T-helper 1 cell treated with Interleukin-12 subunit alpha and Interleukin-12 subunit beta and Interleukin-4 antibody, amounts not matched to agents 30 ng/mL and 1 ng/mL, for 36 hours (primary cell): Measurements from ENCODE around the gene IDH3G. TPM values are rescaled to one million over a fixed set of nuclear protein-coding genes. Genes with fewer than 3 reads are reported as not detected.

ENCODE experiments used
- intact Hi-C: fragments of 100-400 bp; cut with micrococcal nuclease; formaldehyde crosslinking; loops from one replicate; pipeline ENCODE4 v1.15.1; 2024
- total RNA-seq: library from RNA; stranded (reverse); gene quantifications from 2 replicates; pipeline ENCODE4 v1.2.3, GENCODE V29; 2022

The IDH3G gene
- total RNA-seq, 1 donor from 2014 or later, result 72.0 TPM

DNA sequence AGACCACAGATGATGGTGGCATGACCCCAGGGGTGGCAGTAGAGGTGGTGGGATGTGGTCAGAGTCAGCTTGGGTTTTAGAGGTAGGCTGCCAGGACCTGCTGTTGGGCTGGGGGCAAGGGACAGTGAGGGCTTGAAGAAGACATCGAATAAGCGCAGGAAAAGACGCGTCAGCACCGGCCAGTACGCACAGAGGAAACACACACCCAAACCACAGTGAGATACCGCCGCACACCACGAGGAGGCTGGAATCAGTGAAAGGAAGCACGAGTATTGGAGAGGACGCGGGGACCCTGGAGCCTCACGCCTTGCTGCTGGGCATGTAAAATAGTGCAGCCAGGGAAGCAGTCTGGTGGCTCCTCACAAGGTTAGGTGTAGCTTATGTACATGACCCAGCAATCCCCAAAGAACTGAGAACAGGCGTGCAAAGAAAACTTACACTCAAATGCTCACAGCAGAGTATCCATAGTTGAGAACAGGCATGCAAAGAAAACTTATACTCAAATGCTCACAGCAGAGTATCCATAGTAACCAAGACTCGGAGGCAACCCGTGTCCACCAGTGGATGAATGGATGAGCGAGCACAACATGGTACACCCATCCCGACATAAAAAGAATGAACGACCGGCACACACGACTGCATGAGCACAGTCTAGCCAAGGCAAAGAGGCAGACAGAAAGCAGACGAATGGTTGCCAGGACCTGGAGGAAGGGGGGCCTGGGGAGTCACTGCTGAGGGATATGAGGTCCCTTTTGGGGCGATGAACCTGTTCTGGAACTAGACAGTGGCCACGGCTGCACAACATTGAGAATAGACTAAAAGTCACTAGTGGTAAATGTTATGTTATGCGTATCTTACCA is 22.9 kb upstream of the IDH3G start:
- intact Hi-C loops, result no loop called here

DNA sequence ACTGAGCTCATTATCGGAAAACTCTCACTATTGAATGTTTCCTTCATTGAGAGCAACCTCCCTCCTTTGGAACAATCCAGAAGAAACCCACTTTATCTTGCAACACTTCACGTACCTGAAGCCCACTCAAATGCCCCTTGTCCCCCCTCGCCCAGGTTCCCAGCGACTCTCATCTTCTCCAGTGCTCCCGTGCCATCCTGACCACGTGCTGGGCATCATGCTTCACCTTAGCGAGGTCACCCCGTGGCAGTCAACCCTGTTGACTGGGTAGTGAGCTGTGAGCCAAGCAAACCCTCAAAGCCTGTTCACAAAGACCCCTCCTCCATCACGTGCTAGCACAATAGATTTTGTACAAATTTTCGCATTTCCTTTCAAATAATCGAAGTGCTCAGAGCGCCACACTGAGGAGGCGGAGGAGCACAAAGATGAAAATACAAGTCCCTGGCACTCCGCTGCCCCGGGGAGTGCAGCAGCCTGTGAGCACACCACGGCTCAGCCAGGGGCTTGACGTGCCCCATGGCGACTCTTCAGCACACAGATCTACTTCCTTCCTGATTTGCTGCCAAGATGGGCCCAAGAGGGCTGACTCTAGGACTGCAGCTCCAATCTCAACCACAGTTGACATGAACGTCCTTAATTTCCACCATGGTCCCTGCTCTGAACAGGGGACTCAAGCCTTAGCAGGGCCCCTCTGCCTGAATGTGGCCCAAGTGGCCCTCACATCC is 20.6 kb upstream of the IDH3G start:
- intact Hi-C loops, result no loop called here

DNA sequence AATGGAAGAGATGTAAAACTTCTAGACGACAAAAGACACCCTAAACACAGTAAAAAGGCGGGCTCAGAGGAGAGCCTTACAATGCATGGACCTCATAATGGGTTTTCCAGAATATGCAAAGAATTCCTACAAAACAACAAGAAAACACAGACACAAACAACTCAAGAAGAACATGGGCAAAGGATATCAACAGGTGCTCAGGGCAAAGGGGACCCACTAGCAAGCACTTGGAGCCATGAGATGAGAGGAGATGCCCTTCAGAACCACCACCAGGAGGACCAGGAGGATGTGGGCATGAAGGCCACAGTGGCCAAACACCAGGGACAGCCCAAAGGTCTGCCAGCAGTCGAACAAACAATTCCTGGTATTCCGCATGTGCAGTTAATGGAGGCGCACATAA is 19.0 kb upstream of the IDH3G start:
- intact Hi-C loops, result no loop called here

DNA sequence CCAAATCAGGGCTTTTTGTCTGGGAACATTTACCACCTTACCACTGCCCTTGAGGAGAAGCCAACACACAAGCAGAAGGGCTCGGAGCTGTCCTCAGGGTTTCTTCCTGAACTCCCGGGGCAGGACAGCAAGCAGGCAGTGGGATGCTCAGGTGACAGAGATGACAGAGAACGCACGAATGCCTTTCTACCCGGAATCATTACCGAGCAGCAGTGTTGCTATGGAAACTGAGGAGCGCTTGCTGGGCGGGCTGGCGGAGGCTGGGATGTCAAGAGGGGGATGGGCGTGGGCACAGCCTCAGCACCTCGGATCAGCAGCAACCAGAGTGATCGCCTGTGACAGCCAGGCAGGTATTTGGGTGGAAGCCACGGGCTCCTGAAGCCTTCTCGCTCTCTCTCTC is 18.0 kb upstream of the IDH3G start:
- intact Hi-C loops, result no loop called here

DNA sequence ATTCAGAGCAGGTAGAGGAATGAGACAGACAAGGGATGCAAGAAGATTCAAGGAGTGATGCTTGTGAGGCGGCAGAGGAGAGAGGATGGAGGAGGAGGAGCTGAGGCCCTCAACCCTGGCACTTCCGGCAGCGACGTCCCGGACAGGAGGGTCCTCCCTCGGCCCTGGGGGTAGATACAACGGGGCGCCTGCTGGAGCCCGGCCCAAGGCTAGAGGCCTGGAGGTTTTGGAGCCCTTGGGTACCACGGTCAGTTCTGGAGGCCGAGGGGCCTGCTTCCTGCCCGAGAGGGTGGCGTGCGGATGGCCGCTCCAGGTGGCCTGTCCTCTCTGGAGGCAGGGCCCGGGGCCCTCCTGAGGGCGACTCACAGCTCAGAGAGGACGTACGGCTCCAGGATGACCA is 13.8 kb upstream of the IDH3G start:
- intact Hi-C loops, result no loop called here

DNA sequence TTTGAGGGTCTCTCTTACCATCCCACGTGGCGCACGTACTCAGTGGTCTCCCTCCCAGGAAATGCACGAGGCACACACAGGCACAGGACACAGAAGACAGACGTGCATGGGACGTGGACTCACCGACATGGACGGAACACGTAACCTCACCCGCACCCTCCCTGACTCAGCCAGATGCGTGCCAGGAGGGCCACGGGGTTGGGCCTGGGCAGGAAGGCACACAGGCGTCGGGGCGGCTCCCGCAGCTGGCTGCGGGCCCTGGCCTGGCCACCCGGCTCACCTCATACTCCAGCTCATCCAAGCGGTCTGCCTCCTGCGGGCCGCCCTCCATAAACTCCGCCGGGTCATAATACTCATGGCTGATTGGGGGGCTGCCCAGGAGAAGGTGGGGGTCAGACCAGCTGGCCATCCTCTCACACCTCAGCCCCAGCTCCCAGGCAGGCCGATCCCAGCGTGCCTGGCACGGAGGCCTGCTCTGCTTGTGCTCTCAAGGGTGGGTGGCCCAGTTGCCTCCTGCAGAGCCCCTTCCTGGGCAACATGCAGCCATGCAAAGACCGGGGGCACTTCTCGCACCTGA is 12.9 kb upstream of the IDH3G start:
- intact Hi-C loops, result no loop called here

DNA sequence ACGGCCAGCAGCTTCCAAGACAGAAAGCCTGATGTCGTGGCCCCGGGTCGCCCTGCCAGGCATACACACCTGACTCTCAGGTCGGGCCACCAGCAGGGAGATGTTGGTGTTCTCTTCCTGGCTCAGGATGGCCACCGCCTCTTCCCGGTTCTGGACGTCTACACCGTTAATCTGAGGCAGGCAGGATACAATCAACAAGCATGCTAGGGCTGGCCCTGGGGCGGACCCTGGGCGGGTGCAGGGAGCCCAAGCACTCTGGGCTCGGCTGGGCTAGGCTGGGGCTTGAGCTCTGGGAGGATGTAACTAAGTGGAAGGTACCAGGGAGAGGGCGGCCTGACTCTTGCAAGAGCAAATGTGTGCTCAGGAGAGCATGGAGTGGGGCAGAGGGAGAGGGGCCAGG is 11.3 kb upstream of the IDH3G start:
- intact Hi-C loops, result no loop called here

DNA sequence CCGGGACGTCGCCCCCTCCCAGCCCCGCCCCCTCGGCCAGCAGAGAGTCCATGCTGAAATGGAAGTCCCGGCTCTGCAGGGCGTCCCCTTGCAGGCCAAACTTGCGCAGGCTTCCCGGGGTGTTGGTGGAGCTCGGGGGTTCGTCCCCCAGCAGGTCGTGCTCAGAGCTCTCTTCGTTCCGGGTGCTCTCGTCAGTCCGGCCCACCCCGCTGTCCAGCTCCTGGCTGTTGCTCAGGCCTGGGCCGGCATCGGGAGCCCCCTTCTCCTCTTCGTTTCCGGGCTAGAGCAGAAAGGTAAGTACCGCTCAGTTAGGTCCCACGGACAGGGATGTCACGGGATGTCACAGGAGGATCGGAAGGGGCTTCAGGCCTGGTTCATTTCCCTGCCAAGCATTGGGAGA is 10.4 kb upstream of the IDH3G start:
- intact Hi-C loops, result no loop called here

DNA sequence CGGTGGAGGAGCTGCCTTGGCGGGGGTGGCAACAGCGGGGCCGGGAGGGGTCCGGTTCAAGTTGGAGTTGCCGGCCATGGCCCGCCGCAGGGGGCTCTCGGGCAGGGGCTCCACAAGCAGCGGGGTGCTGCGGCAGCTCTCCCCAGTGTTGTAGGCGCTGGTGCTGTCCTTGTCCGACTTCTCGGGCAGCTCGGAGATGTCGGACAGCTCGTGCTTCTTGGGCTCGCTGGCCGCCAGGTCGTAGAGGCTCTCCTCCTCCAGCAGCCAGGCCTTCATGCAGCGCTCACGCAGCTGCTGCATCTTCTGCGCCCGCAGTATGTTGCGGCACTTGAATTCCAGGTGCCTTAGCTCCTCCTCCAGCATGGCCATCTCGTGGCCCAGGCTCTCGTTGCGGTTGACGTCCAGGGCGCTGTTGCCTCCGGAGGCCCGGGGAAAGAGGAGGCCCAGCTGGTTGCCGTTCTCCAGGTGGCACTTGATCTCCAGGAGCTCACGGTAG is 10.0 kb upstream of the IDH3G start:
- intact Hi-C loops, result no loop called here

DNA sequence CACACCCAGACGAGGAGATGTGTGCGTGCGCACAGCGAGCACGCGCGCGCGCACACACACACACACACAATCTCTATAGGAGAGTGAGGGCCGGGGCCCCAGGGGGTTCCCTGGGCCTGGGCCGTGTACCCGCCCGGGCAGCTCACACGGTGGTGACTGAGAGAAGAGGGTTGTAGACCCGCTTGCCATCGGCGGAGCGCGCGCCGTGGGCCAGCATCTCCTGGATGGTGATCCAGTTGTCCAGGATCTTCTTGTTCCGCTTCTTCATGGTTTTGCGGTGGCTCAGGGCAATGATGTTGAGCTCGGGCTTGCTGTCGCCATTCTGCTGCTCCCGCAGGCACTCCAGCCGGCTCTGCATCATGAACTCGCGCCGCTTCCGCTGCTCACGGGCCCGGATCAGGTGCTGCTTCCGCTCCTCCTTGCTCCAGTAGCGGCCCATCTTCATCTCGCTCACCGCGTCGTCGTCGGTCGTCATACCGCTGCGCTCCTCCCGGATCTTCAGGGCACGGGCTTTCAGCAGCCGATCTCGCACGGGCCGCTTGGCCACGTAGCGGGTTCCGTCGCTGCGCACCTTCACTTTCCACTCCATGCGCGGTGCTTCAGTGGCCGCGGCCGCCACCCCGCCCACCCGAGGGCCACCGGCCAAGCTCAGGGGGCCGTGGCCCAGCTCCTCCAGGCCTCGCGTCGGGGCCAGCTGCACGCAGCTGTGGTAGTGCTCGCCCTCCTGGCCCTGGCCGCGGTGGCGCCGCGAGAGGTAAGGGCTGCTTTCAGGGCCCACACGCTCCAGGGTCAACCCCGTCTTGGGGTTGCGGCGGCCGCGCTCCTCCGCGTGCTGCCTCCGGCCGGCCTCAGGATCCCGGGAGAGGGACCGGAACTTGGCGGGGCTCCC is 9.3 kb upstream of the IDH3G start:
- intact Hi-C loops, result no loop called here

DNA sequence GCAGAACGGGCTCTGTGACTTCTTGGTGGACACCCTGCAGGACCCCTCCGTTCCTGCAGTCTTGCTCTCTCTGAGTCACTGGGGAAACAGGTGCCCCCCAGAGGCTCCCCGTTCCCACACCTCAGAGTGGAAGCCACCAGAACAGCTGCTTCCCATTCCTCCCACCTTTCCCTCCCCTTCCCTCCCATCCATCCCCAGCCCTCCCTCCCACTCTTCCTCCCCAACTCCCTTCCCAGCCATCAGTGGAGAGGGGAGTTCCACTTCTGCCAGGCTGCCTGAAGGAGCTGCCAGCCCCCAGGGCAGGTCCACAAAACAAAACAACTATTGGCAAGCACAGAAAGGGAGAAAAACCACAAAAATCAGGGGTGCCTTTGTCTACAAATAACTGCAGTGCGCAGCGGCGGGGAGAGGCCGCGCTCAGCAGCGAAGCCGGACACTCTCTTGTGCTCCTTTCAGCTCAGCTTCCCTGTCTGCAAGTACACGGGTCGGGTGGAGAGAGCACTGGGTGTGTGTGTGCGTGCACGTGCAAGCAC is 8.4 kb upstream of the IDH3G start:
- intact Hi-C loops, result loop anchor here (1.0 kb wide), 1 partner anchor 32 kb away; no protein-coding TSS in a partner anchor

DNA sequence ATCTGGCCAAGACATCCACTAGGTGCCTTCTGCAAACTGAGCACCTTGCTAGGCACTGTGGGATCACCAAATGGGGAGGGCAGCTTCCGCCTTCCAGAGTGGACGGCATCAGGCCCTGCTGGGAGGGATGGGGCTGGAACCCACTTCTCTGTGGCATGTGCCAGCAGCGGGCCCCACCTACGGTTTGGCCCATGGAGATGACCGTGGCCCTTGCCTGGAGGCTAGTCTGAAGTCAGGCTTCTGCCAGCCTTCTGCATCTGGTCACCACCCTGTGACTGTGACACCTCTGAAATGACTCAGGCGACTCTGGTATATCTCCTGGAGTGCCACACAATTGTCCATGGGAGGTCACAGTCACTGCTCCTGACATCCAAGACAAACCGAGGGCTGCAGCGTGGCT is 7.5 kb upstream of the IDH3G start:
- intact Hi-C loops, result loop anchor here (1.0 kb wide), 1 partner anchor 31 kb away; no protein-coding TSS in a partner anchor

DNA sequence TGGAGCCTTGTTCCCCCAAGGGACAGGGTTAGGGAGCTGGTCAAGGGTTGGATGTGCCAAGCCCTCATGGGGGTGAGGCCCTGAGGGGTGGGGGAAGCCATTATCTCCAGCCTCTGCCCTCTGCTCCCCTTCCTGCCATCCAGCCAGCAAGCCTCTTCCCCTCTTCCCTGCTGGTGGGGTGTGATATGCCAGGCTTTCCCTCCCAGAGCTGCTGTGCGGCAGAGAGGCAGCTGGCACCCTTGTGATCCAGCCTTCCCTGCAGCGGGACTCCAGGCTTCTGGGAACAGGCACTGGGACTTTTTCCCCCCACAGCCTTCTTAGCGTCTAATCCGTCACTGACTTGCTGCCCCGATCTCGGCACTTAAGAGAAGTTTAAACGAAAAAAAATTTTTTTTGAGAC is 6.6 kb upstream of the IDH3G start:
- intact Hi-C loops, result no loop called here

DNA sequence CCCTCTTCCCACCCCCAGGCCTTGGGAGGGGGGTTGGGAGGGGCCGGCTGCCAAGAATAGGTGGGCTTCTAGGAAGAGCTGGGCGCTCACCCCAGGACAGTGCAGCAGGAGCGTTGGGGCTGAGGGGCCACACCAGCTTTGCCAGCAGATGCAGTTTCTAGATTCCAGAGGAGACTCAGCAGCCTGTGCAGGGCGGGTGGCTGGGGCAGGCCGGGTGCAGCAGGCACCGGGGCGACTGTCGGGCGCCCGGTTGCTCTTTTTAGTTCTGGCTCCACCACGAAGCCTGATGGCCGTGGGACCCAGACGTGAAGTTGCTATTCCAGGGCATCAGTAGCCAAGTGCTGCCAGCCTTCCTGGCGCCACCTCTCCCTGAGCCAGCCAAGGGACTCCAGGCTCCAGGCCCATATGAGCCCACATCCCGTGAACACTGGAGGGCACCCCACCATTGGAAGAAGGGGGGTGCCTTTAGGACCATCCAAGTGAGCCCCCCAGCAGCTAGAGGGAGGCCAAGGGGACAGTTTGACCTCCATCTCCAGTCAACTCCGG is 6.1 kb upstream of the IDH3G start:
- intact Hi-C loops, result no loop called here

DNA sequence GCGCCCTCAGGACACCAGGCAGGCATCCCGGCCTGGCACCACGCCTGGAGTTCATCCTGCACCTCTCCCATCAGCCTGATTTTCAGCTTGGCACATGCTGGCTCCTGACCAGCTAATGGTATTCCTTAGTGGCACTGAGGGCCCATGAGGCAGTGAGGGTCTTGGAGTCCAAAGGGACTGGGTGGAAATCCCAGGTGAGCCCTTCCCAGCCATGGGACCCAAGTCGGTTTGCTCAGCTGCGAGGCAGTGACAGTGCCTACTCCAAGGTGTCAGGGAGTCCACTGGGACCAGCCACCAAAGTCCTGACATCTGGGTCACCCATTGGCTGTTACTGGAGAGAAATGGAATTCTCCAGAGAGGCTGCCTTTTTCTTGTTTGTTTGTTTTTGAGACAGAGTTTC is 5.2 kb upstream of the IDH3G start:
- intact Hi-C loops, result no loop called here

DNA sequence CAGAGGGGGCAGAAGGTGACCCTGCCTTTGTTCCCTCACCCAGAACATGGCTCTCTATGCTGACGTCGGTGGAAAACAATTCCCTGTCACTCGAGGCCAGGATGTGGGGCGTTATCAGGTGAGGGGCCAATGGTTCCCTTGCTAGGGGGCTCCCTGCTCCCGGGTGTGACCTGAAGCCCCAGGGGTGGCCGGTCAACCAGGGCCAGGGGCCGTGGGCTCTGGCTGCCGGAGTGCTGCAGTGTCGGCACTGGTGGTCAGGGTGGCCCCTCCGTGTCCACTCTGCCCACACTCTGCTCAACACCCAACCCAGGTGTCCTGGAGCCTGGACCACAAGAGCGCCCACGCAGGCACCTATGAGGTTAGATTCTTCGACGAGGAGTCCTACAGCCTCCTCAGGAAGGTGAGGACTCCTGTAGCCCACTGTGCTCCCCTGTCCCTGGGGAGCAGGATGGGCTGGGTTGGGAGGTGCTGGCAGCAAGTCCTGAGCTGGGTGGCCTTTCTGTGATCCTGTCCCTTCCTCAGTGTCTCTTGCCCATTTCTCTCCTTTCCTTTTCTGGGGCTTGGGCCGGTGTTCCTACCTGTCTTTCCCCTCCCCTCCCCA is 3.3 kb upstream of the IDH3G start:
- intact Hi-C loops, result no loop called here

DNA sequence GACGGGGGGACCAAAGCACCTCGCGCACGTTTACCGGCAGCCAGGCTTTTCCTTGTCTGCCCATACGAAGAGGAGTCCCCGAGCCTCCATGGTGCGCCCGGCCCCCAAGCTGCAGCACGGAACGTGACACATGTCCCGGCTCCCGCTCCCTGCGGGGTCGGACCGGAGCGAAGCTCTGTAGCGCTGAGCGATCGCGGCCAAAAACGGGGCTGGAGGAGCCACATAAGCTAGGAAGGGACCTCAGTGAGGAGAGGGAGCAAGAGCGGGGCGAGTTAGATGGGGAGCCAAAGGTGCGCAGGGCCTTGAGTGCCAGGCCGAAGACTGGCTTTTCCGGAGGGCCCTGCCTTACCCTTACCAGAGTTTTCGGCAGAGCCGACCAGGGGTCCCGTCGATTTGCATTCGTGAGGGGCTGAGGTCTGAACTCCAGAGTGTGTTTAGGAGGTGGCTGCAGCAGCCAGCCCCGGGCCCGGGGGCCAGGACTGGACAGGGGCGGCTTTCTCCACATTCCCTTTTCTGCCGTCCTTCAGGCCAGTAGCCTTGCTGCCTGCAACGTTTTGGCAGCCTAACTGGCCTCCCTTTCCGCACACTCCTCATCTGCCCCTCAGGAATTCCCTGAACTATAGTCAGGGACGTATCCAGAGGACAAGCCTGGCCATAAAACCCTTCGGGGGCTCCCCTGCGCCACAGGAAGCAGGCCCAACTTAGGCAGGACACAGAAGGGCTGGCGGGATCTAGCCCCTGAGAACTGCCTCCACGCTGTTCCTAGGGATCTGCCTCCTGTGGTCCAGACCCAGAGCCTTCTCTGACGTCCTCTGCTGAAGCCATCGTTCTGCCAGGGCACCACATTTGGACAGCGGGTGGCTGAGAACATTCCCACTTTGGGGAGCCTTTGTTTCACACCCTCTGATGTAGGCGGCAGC is 982 bp upstream of the IDH3G start:
- intact Hi-C loops, result loop anchor here (1.0 to 5.0 kb wide), 8 partner anchors 24 to 325 kb away; partner anchors contain the start of genes ABCD1, BCAP31, CCNQ and HAUS7

DNA sequence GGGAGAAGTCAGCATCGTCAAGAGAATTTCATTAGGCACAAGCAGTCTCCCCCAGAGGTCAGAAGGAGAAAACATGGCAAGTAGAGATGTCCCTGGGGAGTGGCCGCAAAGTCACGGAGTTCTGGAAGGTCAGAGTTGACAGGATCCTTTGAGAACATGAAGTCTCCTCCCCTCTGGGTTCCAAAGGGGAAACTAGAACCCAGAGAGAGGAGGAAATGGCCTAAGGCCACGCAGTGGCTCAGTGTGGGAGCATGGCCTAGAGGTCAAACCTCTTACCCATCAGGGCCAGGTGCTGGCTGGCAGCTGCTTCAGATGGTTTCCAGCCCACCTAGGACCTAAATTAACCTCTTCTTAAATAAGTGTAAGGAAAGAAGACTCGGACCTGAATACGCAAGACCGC is 884 bp downstream of the IDH3G start:
- intact Hi-C loops, result loop anchor here (5.0 kb wide), 1 partner anchor 196 kb away; the partner anchor contains the start of gene CCNQ

DNA sequence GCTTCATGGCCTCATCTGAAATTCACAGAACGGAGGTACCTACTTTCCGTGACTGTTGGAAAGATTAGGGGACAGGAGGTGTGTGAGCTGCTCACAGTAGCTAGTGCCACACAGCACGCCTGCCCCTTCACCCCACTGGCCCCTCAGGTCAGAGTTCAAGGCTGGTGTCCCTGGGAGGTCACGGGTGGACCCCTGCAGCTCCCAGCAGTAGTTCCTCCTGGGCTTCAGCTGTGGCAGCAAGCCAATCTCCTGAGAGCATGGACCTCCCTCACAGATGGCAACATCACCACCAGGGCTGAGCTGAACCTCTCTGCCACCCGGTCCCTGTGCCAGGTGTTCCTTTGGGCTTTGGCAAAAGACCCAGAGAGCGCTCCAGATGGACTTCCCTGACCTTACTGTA is 1.8 kb downstream of the IDH3G start:
- intact Hi-C loops, result loop anchor here (5.0 kb wide), 1 partner anchor 195 kb away; the partner anchor contains the start of gene CCNQ
